AG20443 (cell line): ENCODE measurements around the gene GAB4.

Source experiments
- DNase-seq: peaks from one replicate; pipeline ENCODE4 v3.0.0; 2012; ENCODE audit warnings: low spot score, mixed read lengths

The GAB4 gene

GRCh38 chr22:16914006-16914405 lies 94.0 kb downstream of the GAB4 start:
- no peak for DNase-seq

DNA sequence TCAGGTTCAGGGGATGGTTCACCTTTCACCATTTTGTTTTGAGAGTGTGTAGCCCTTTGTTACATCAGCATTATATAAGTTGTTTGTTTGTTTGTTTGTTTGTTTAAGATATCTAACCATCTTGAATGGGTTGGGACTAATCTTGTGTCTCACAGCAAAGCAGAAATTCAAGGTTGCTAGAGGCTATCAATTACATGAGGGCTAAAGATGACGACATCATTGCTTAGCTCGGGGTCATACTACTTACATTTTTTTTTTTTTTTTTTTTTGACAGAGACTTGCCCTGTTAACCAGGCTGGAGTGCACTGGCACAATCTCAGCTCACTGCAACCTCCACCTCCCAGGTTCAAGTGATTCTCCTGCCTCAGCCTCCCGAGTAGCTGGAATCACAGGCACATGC lies 95.7 kb downstream of the GAB4 start:
- DNase-seq, result no peak
